ENCODE data around the gene GSTO1. TPM values are rescaled to one million over a fixed set of nuclear protein-coding genes. Genes with fewer than 3 reads are reported as not detected.

GSTO1 gene
- total RNA-seq, 2 experiments from 2014 or later: 129 to 139 TPM

DNA sequence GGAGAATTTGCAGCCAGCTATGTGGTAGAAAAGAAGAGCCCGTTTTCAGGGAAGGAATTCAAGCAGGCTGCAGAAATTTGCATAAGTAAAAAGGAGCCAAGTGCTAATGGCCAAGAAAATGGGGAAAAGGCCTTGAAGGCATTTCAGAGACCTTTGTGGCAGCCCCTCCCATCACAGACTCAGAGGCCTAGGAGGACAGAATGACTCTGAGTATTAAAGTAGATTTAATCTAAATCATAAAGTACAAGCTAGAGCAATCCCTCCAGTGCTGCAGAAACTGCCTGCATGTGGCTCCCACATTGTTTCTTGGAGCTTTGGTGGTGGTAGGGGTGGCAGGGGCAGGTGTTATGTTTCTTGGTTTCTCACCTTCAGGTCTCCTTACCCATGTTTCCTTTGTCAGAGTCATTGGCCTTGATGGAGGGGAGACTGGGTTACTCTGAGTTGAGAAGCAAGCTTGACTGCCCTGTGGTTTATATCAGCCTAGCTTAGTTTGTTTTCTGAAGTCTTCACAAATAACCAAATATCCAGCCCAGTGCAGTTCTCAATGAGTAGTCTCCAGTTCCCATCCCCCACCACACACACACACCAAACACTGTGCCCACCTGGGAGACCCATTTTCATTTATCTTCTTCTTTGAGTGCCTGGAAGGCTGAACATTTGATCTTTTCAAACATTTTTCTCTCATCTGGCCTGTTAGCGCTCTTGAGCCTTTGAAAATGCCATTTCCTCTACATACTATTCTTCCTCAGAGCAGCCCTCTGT, 49.1 kb downstream of the GSTO1 start:
- DNase-seq: no peak
- Mint-ChIP-seq H3K4me1 (peaks cover 73% of the 10 kb centered on the region), H3K36me3 (ENCODE audit: low read depth) (peaks cover 21% of the 10 kb centered on the region), H3K27me3 (no peaks in the 10 kb centered on the region), H3K9me3 (peaks cover 8% of the 10 kb centered on the region), H3K4me3 (no peak overlapping the region), H3K27ac (no peak overlapping the region)
- ChIA-PET POLR2A (no interaction called here), CTCF (interaction anchor here (0.6 to 4.2 kb wide), 7 partner anchors 8 to 355 kb away, joined by 3 to 26 read pairs (median 4); partner anchors contain the start of gene CFAP58)

DNA sequence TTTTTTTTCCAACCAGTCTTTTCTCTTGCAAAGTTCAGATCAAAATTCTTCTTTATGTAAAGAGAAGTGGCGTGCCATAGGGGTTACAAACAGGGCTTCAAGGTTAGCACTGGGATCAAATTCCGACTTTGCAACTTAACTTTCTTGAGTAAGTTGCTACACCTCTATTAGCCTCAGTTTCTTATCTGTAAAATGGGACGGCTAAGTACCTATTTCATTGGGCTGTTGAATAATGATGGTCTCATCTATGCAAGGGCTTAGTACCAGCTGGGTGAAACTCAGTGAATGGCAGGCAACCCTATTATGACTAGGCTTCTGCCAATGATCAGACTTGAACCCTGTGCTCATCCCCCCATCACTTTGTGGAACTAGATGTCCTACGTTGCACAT, 49.7 kb downstream of the GSTO1 start:
- Mint-ChIP-seq H3K27ac (no peak overlapping the region), H3K36me3 (ENCODE audit: low read depth) (peaks cover 24% of the 10 kb centered on the region), H3K9me3 (peaks cover 8% of the 10 kb centered on the region), H3K27me3 (no peaks in the 10 kb centered on the region), H3K4me3 (no peak overlapping the region), H3K4me1 (peaks cover 75% of the 10 kb centered on the region)
- ChIA-PET CTCF (interaction anchor here (1.0 to 4.7 kb wide), 9 partner anchors 9 to 53 kb away, joined by 3 to 47 read pairs (median 11); partner anchors contain the start of gene CFAP58), POLR2A (no interaction called here)
- DNase-seq: no peak

DNA sequence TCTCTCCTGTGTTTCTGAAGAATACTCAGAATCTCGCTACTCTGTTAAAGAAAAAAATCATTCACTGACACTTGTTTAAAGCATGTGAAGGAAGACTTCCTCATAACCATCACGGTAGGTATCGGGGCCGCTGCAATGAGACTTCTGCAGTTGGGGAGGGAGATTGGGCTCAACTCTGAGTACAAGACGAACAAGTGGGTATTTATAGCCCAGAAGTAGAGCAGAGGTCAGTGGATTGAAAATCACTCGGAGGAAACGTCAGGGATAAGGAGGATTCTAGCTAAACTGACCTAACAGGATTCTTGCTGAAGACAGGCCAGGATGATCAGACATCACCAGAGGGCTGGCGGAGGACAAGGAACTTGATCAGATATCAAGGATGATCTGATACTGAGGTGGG, 50.2 kb downstream of the GSTO1 start:
- H3K4me3 Mint-ChIP-seq: no peak overlapping the region
- peaks cover 27% of the 10 kb centered on the region for H3K36me3 Mint-ChIP-seq (ENCODE audit: low read depth)
- peaks cover 78% of the 10 kb centered on the region for H3K4me1 Mint-ChIP-seq
- no peak overlapping the region for H3K27ac Mint-ChIP-seq
- peaks cover 8% of the 10 kb centered on the region for H3K9me3 Mint-ChIP-seq
- ChIA-PET POLR2A (no interaction called here), CTCF (interaction anchor here (1.6 to 4.7 kb wide), 11 partner anchors 9 to 52 kb away, joined by 5 to 47 read pairs (median 15); partner anchors contain the start of genes CFAP58 and ITPRIP)
- H3K27me3 Mint-ChIP-seq: no peaks in the 10 kb centered on the region
- DNase-seq: no peak

DNA sequence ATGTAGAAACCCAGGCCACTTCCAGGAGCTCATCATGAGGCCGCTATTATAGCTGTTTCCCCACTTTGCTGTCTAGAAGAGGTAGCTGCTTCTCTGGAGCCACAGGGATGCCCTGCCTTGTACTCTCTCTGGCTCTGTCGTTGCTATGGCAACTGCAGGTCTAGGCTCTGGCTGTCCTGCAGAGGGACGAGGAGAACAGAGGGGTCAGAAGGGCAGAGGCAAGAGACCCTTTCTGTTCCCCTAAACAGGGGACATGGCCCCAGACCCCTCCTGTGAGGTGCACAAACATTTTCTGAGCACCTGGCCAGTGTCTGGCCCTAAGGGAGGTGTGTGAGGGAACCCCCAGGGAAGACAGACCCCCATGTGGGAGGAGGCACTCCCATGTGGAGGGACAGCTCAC, 52.2 kb downstream of the GSTO1 start:
- Mint-ChIP-seq H3K9me3 (peaks cover 5% of the 10 kb centered on the region), H3K27me3 (no peaks in the 10 kb centered on the region), H3K4me3 (no peak overlapping the region), H3K27ac (no peak overlapping the region), H3K4me1 (peaks cover 76% of the 10 kb centered on the region), H3K36me3 (ENCODE audit: low read depth) (peaks cover 42% of the 10 kb centered on the region)
- POLR2A ChIA-PET: interaction anchor here (1.9 kb wide), 1 partner anchor 32 kb away, joined by 7 read pairs; the partner anchor contains the start of gene ITPRIP
- CTCF ChIA-PET: interaction anchor here (0.9 to 4.7 kb wide), 12 partner anchors 9 to 160 kb away, joined by 3 to 47 read pairs (median 13); partner anchors contain the start of genes CFAP58 and ITPRIP
- no peak for DNase-seq

DNA sequence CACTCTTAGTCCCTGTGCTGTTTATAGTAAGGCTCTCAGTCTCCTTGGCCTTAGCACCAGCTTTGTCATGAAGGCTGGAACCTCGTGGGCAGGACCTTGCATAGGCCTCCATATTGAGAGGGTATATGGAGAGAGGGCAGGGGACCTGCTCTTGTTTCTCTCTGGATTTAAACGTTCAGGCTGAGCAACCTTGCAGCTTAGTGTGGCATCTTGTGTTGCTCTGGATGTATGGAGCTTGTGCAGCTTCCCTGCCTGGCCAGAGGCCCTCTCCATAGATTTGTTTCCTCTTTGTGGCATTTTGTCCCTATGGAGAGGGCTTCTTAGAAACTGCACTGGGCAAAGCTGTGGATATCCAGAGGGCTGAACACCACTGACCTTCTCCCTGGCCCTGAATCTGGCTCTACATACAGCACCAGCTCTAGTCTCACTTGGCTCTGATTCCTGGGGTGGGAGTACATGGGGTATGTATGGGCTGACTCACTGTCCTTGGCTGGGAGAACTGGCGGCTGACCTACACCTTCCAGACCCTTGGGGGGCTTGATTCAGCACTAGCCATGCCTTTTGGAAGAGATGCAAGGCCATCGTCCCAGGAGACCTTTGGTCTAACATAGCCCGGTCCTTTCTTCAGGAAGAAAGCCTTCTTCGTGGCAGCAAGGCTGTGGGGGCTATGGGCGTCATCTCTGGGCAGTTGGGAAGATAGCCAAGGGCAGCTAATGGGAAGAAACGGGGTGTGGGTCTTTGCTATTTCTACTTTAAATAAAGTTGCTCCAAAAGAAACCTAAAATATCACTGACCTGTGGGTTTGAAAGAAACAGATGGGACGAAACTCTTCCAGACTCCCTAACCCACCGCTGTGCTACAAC, 53.1 kb downstream of the GSTO1 start:
- POLR2A ChIA-PET: interaction anchor here (0.6 kb wide), 1 partner anchor 38 kb away, joined by 4 read pairs; no protein-coding TSS in a partner anchor
- Mint-ChIP-seq H3K4me3 (no peak overlapping the region), H3K9me3 (peaks cover 5% of the 10 kb centered on the region), H3K27me3 (no peaks in the 10 kb centered on the region), H3K27ac (peak overlapping the region; percentile 89), H3K4me1 (peaks cover 82% of the 10 kb centered on the region), H3K36me3 (ENCODE audit: low read depth) (peaks cover 44% of the 10 kb centered on the region)
- no peak for DNase-seq
- CTCF ChIA-PET: interaction anchor here (0.9 to 4.7 kb wide), 8 partner anchors 8 to 44 kb away, joined by 3 to 47 read pairs (median 20); partner anchors contain the start of gene CFAP58

DNA sequence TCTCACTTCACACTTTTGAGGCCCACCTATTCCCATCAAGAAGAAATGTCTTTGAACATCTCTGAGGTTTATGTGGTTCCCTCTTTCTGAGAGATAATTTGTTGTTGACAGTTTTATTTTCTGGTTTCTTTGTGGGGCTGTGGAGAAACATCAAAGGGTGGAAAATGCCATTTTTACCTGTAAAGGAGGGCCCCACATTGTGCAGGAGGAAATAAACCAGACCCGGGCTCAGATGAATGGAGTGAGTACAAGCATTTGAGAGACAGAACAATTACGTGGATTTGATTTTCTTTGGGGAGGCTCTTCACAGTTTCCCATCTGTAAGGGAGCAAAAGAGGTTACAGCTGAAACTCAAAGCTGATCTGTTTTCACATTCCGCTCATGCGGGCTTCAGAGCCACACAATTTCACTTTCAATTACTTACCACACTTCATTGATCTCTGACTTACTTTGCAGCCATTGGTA, 53.8 kb downstream of the GSTO1 start:
- no peaks in the 10 kb centered on the region for H3K27me3 Mint-ChIP-seq
- peak overlapping the region; percentile 89 for H3K27ac Mint-ChIP-seq
- H3K9me3 Mint-ChIP-seq: no peaks in the 10 kb centered on the region
- peak overlapping the region; percentile 53 for H3K4me3 Mint-ChIP-seq
- H3K4me1 Mint-ChIP-seq: peaks cover 78% of the 10 kb centered on the region
- ChIA-PET CTCF (interaction anchor here (4.7 kb wide), 1 partner anchor 43 kb away, joined by 47 read pairs; the partner anchor contains the start of gene CFAP58), POLR2A (no interaction called here)
- DNase-seq: peak; percentile 65
- peaks cover 46% of the 10 kb centered on the region for H3K36me3 Mint-ChIP-seq (ENCODE audit: low read depth)

DNA sequence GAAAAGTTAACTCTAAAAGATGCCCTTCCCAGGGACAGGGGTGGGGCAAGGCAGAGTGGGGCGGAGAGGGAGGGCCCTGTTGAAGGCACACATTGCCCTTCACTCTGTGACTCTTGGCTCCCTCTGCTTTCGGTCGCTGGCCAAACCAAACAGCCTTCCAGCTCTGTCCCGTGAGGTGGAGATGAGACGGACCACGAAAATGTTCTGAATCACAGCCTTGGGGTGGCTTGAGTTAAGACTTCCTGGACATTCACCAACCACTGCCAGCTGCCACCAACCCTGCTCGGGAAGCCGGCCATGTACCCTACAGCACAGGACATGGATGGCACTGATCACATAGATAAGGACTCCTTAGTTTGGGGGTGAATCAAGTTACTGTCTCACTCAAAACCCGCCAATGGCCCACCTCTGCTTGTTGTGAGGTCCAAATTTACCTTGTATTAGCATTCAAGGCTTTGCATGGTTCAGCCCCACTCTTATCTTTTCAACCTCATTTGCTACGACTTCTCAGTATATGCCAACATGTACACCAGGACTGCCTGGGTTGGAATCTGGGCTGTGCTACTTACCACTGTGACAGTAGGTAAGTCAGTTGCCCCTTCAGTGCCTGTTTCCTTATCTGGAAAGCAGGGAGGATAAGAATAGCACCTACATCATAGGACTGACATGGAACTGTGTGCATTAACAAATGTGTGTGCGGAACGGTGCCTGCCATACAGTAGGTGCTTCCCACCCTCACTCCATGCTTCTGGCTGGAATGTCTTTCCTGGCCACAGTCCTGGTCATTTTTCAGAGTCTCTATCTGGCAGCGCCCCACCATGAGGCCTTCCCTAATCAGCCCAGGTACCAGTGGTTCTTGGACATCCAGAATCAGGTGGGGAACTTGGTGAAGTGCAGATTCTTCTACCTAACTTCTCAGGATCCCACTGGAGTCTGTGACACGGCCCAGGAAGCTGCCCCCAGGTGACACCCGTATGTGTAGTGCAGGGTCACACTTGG, 55.6 kb downstream of the GSTO1 start:
- Mint-ChIP-seq H3K27me3 (no peaks in the 10 kb centered on the region), H3K27ac (peak overlapping the region; percentile 55), H3K4me3 (no peak overlapping the region), H3K4me1 (peaks cover 67% of the 10 kb centered on the region), H3K36me3 (ENCODE audit: low read depth) (peaks cover 49% of the 10 kb centered on the region), H3K9me3 (no peaks in the 10 kb centered on the region)
- ChIA-PET POLR2A (no interaction called here), CTCF (interaction anchor here (0.8 to 2.9 kb wide), 8 partner anchors 12 to 55 kb away, joined by 3 to 9 read pairs (median 3); partner anchors contain the start of gene ITPRIP)
- DNase-seq: no peak

DNA sequence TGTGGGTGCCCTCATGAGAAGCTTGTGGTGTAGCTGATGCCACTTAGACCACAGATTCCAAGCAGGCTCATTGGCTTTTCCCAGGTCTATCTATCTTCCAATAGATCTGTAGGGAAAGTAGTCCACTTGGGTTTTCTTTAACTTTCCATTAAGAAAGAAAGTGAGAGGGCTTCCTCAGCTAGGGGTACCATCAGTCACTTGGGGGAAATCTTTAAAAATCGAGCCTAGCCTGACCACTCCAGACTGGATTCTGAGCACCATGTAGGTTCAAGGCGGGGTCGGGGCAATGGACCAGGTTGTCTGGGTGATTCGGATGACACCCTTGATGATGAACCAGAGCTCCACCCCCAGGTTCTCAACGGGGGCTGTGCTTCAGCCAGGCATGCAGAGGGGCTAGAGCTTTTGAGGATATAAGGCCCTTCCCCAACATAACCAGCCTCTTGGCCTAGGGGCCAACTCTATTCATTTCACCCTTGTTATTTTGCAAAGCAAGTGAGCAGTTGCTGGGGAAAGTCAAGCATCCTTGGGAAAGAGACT, 56.6 kb downstream of the GSTO1 start:
- no peak for DNase-seq
- H3K4me1 Mint-ChIP-seq: peaks cover 59% of the 10 kb centered on the region
- ChIA-PET POLR2A (no interaction called here), CTCF (interaction anchor here (1.3 to 2.9 kb wide), 6 partner anchors 13 to 40 kb away, joined by 3 to 9 read pairs (median 4); no protein-coding TSS in a partner anchor)
- H3K9me3 Mint-ChIP-seq: no peaks in the 10 kb centered on the region
- H3K36me3 Mint-ChIP-seq (ENCODE audit: low read depth): peaks cover 52% of the 10 kb centered on the region
- no peaks in the 10 kb centered on the region for H3K27me3 Mint-ChIP-seq
- H3K4me3 Mint-ChIP-seq: no peak overlapping the region
- peak overlapping the region; percentile 27 for H3K27ac Mint-ChIP-seq

DNA sequence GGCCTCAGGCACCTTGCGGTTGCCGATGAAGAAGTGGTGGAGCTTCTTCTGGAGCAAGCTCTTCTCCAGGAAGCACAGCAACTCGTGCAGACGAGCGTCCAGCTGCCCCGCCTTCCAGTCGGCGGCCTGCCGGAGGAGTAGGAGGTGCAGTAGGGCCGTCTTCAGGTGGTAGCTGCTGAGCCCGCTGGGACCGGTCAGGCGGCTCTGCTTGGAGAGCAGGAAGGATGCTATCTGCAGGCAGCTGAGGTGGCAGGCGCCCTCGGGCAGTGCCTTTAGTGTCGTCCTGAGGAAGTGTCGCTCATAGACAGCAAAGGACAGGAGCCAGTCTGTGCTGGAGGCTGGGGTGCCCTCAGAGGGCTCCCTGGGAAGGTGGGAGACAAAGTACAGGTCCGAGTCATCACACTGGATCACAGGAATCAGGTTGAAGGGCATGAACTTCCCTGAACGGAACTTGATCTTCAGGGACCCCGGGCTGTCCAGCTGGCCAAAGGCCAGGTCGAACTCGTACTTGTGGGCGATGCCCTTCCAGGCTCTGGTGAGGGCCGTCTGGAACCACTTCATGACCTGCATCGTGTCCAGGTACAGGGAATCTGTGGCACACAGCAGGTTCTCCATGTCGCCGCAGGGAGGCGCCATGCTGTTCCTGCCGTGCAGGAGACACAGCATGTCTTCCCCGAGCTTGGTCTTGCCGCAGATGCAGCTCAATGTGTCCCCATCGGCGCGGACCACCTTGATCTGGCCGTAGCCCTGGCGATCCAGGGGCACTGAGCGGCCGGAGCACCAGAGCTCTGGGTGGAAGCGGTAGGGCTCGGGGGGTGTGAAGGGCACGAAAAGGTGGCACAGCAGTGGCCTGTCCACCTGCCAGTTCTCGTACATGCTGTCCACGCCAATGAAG, 60.1 kb downstream of the GSTO1 start:
- no peaks in the 10 kb centered on the region for H3K9me3 Mint-ChIP-seq
- H3K4me1 Mint-ChIP-seq: peaks cover 47% of the 10 kb centered on the region
- CTCF ChIA-PET: interaction anchor here (0.9 to 3.5 kb wide), 8 partner anchors 9 to 40 kb away, joined by 3 to 15 read pairs (median 5); no protein-coding TSS in a partner anchor
- no peaks in the 10 kb centered on the region for H3K27me3 Mint-ChIP-seq
- peaks cover 44% of the 10 kb centered on the region for H3K36me3 Mint-ChIP-seq (ENCODE audit: low read depth)
- H3K27ac Mint-ChIP-seq: no peak overlapping the region
- no peak overlapping the region for H3K4me3 Mint-ChIP-seq
- POLR2A ChIA-PET: no interaction called here
- no peak for DNase-seq

DNA sequence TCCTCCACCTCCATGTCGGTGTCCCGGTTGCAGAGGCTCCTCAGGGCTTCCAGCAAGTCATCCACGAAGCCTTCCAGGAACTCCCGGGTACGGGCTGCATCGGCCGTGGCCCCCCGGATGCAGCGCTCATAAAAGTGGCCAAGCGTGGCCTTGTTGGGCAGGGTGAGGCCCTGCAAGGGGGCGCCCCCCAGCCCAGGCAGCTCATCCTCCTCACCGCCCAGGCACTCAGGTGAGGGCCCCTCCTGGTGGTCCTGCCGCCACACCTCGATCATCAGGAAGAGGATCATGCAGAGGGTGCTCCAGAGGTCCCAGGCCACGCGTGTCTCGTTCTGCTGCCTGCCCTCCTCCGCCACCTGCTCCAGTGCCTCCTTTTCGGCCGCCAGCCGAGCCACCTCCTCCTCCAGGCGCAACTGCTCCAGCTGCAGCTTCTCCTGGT, 60.8 kb downstream of the GSTO1 start:
- Mint-ChIP-seq H3K9me3 (no peaks in the 10 kb centered on the region), H3K4me1 (peaks cover 47% of the 10 kb centered on the region), H3K36me3 (ENCODE audit: low read depth) (peaks cover 41% of the 10 kb centered on the region), H3K27me3 (no peaks in the 10 kb centered on the region), H3K4me3 (no peak overlapping the region), H3K27ac (no peak overlapping the region)
- CTCF ChIA-PET: interaction anchor here (1.1 to 3.5 kb wide), 7 partner anchors 9 to 38 kb away, joined by 3 to 15 read pairs (median 4); no protein-coding TSS in a partner anchor
- DNase-seq: no peak
- POLR2A ChIA-PET: no interaction called here

Measured in activated CD4-positive, alpha-beta T cell treated with anti-CD3 and anti-CD28 coated beads, Interleukin-2, amount 10 ng/mL, durations not matched to agents 7 days and 5 days (primary cell).